ENCODE results near the gene LRFN4.
A peak's percentile ranks its signal among the peaks of the same experiment; 100 is the strongest.

The LRFN4 gene

GRCh38 chr11:66879583-66879982 lies 22.7 kb downstream of the LRFN4 start:
- DNase-seq, result no peak
- TF ChIP-seq POLR2A (IDR thresholded peaks at IDR 0.05; ENCODE audit: low read length) (no peak), GATA1 (IDR thresholded peaks at IDR 0.05; ENCODE audit: low read depth, low read length) (no peak)

GRCh38 chr11:66879999-66880398 lies 23.1 kb downstream of the LRFN4 start:
- DNase-seq, result no peak
- TF ChIP-seq POLR2A (IDR thresholded peaks at IDR 0.05; ENCODE audit: low read length) (no peak), GATA1 (IDR thresholded peaks at IDR 0.05; ENCODE audit: low read depth, low read length) (no peak)

- no peak for DNase-seq
- TF ChIP-seq GATA1 (IDR thresholded peaks at IDR 0.05; ENCODE audit: low read depth, low read length) (no peak), POLR2A (IDR thresholded peaks at IDR 0.05; ENCODE audit: low read length) (no peak)
Observed at GRCh38 chr11:66880496-66881450, 23.9 kb downstream of the LRFN4 start.

- DNase-seq, result no peak
- no peak for TF ChIP-seq POLR2A (IDR thresholded peaks at IDR 0.05; ENCODE audit: low read length)
- no peak for TF ChIP-seq GATA1 (IDR thresholded peaks at IDR 0.05; ENCODE audit: low read depth, low read length)
Observed at GRCh38 chr11:66881451-66881835, 24.6 kb downstream of the LRFN4 start.

- TF ChIP-seq GATA1 (IDR thresholded peaks at IDR 0.05; ENCODE audit: low read depth, low read length), result no peak
- TF ChIP-seq POLR2A (IDR thresholded peaks at IDR 0.05; ENCODE audit: low read length), result no peak
- DNase-seq, result no peak
Observed at GRCh38 chr11:66881927-66882452, 25.1 kb downstream of the LRFN4 start.

- TF ChIP-seq POLR2A (IDR thresholded peaks at IDR 0.05; ENCODE audit: low read length) (no peak), GATA1 (IDR thresholded peaks at IDR 0.05; ENCODE audit: low read depth, low read length) (no peak)
- no peak for DNase-seq
Observed at GRCh38 chr11:66882561-66883015, 25.7 kb downstream of the LRFN4 start.

GRCh38 chr11:66883016-66883965 lies 26.4 kb downstream of the LRFN4 start:
- TF ChIP-seq POLR2A (IDR thresholded peaks at IDR 0.05; ENCODE audit: low read length) (no peak), GATA1 (IDR thresholded peaks at IDR 0.05; ENCODE audit: low read depth, low read length) (no peak)
- DNase-seq, result peak; percentile 50 to 81

- DNase-seq, result no peak
- TF ChIP-seq GATA1 (IDR thresholded peaks at IDR 0.05; ENCODE audit: low read depth, low read length), result no peak
- TF ChIP-seq POLR2A (IDR thresholded peaks at IDR 0.05; ENCODE audit: low read length), result no peak
Observed at GRCh38 chr11:66884443-66884842, 27.6 kb downstream of the LRFN4 start.

GRCh38 chr11:66885469-66885868 lies 28.6 kb downstream of the LRFN4 start:
- no peak for DNase-seq
- no peak for TF ChIP-seq POLR2A (IDR thresholded peaks at IDR 0.05; ENCODE audit: low read length)
- no peak for TF ChIP-seq GATA1 (IDR thresholded peaks at IDR 0.05; ENCODE audit: low read depth, low read length)

- DNase-seq, result no peak
Observed at GRCh38 chr11:66885950-66886440, 29.1 kb downstream of the LRFN4 start.

GRCh38 chr11:66886671-66887221 lies 29.9 kb downstream of the LRFN4 start:
- no peak for DNase-seq
- TF ChIP-seq GATA1 (IDR thresholded peaks at IDR 0.05; ENCODE audit: low read depth, low read length) (no peak), POLR2A (IDR thresholded peaks at IDR 0.05; ENCODE audit: low read length) (no peak)

More at GRCh38 chr11:66885950-66886440, 29.1 kb downstream of the LRFN4 start:
- TF ChIP-seq GATA1 (IDR thresholded peaks at IDR 0.05; ENCODE audit: low read depth, low read length) (no peak), POLR2A (IDR thresholded peaks at IDR 0.05; ENCODE audit: low read length) (no peak)

- no peak for DNase-seq
- no peak for TF ChIP-seq GATA1 (IDR thresholded peaks at IDR 0.05; ENCODE audit: low read depth, low read length)
- no peak for TF ChIP-seq POLR2A (IDR thresholded peaks at IDR 0.05; ENCODE audit: low read length)
Observed at GRCh38 chr11:66887526-66887925, 30.7 kb downstream of the LRFN4 start.

- no peak for DNase-seq
- TF ChIP-seq POLR2A (IDR thresholded peaks at IDR 0.05; ENCODE audit: low read length) (no peak), GATA1 (IDR thresholded peaks at IDR 0.05; ENCODE audit: low read depth, low read length) (no peak)
Observed at GRCh38 chr11:66888282-66888681, 31.4 kb downstream of the LRFN4 start.
